CD14-positive monocyte (primary cell): Measurements from ENCODE around the gene EXOC6B. TPM values are rescaled to one million over a fixed set of nuclear protein-coding genes. Genes with fewer than 3 reads are reported as not detected.

Experiments used
- DNase-seq, 3 donors: peaks; one replicate each; pipeline ENCODE4 v3.0.0-alpha.2; 2011 to 2022
- H2AFZ ChIP-seq: 2 replicates; pipeline ENCODE4 v1.6.0; 2012; ENCODE audit warnings: mild to moderate bottlenecking, low read depth, low read length, inconsistent platforms; ENCODE audit not compliant: insufficient read depth, poor library complexity, severe bottlenecking
- H3K27ac ChIP-seq, 2 donors: 1 replicate in 1 of 2; 2 replicates in 1 of 2; pipeline ENCODE4 v1.5.1; 2012 to 2013; ENCODE audit warnings: low read length in 2 of 2, control low read depth in 1 of 2, inconsistent platforms in 1 of 2, low read depth in 1 of 2, mild to moderate bottlenecking in 1 of 2
- H3K27me3 ChIP-seq, 2 donors: one replicate each; pipeline versions ENCODE4 v1.6.0 to v1.6.1; 2011 to 2013; ENCODE audit warnings: low read length in 2 of 2; ENCODE audit not compliant: control insufficient read depth in 2 of 2, insufficient read depth in 2 of 2
- H3K36me3 ChIP-seq, 2 donors: replicated peaks in 1 of 2; 1 replicate in 1 of 2; 2 replicates in 1 of 2; pipeline versions ENCODE4 v1.5.1 to v1.6.1; 2012 to 2013; ENCODE audit warnings: low read length in 2 of 2, control low read depth in 1 of 2, inconsistent platforms in 1 of 2, mild to moderate bottlenecking in 1 of 2; ENCODE audit not compliant: insufficient read depth in 2 of 2, control insufficient read depth in 1 of 2
- H3K4me1 ChIP-seq, 2 donors: 1 replicate in 1 of 2; 2 replicates in 1 of 2; pipeline versions ENCODE4 v1.5.1 to v1.6.1; 2012 to 2013; ENCODE audit warnings: low read length in 2 of 2, control low read depth in 1 of 2, inconsistent platforms in 1 of 2, mild to moderate bottlenecking in 1 of 2, moderate library complexity in 1 of 2; ENCODE audit not compliant: insufficient read depth in 2 of 2, control insufficient read depth in 1 of 2
- H3K4me2 ChIP-seq: replicated peaks from 2 replicates; pipeline ENCODE3; 2012; ENCODE audit warnings: low read length, moderate library complexity, mild to moderate bottlenecking; ENCODE audit not compliant: poor library complexity, severe bottlenecking; ENCODE audit errors: extremely low read depth
- H3K4me3 ChIP-seq, 3 experiments: fragments of 200-600 bp in 1 of 3; sonication (generic) in 1 of 3; replicated peaks in 1 of 3; 1 replicate in 2 of 3; 2 replicates in 1 of 3; pipeline ENCODE4 v1.5.1; 2011 to 2013; ENCODE audit warnings: low read length in 3 of 3, mild to moderate bottlenecking in 3 of 3, control low read depth in 2 of 3, low read depth in 2 of 3, inconsistent platforms in 1 of 3, moderate library complexity in 1 of 3
- H3K79me2 ChIP-seq: 2 replicates; pipeline ENCODE4 v1.6.0; 2012; ENCODE audit warnings: mild to moderate bottlenecking, control low read depth, inconsistent platforms, low read length, moderate library complexity; ENCODE audit not compliant: insufficient read depth
- H3K9ac ChIP-seq: 2 replicates; pipeline ENCODE4 v1.6.0; 2017; ENCODE audit warnings: low read length, mild to moderate bottlenecking; ENCODE audit not compliant: insufficient read depth, poor library complexity, severe bottlenecking
- H3K9me3 ChIP-seq, 2 donors: replicated peaks in 1 of 2; 1 replicate in 1 of 2; 2 replicates in 1 of 2; pipeline versions ENCODE4 v1.5.1 to v1.6.1; 2012 to 2013; ENCODE audit warnings: low read length in 2 of 2, control low read depth in 1 of 2; ENCODE audit not compliant: control insufficient read depth in 1 of 2, insufficient read depth in 1 of 2
- H4K20me1 ChIP-seq: 2 replicates; pipeline ENCODE4 v1.6.0; 2012; ENCODE audit warnings: mild to moderate bottlenecking, low read length, control low read depth, moderate library complexity; ENCODE audit not compliant: insufficient read depth
- H3K27ac Mint-ChIP-seq, 7 donors: one replicate each; pipeline ENCODE4 v1.8.0; 2020; ENCODE audit warnings: mild to moderate bottlenecking in 7 of 7, mixed read lengths in 7 of 7, moderate library complexity in 6 of 7, inconsistent platforms in 2 of 7
- H3K27me3 Mint-ChIP-seq, 3 donors: one replicate each; pipeline ENCODE4 v1.8.0; 2021 to 2022; ENCODE audit warnings: low read depth in 3 of 3, mild to moderate bottlenecking in 3 of 3, mixed read lengths in 3 of 3, moderate library complexity in 3 of 3, inconsistent platforms in 1 of 3
- H3K36me3 Mint-ChIP-seq, 2 donors: one replicate each; pipeline ENCODE4 v1.8.0; 2020; ENCODE audit warnings: mixed read lengths in 2 of 2, inconsistent platforms in 1 of 2, mild to moderate bottlenecking in 1 of 2
- H3K4me1 Mint-ChIP-seq: one replicate; pipeline ENCODE4 v1.8.0; 2020; ENCODE audit warnings: mild to moderate bottlenecking, mixed read lengths
- H3K4me3 Mint-ChIP-seq, 2 donors: one replicate each; pipeline ENCODE4 v1.8.0; 2020; ENCODE audit warnings: mild to moderate bottlenecking in 2 of 2, mixed read lengths in 2 of 2, moderate library complexity in 1 of 2
- H3K9me3 Mint-ChIP-seq, 7 donors: one replicate each; pipeline ENCODE4 v1.8.0; 2020 to 2022; ENCODE audit warnings: mixed read lengths in 7 of 7, mild to moderate bottlenecking in 6 of 7, moderate library complexity in 6 of 7, inconsistent platforms in 2 of 7
- CTCF ChIP-seq: fragments of 200-600 bp; IDR thresholded peaks from one replicate; pipeline ENCODE4 v1.8.0; 2022; ENCODE audit warnings: antibody characterized with exemption, mild to moderate bottlenecking
- WGBS: methylation state at CpG from one replicate; pipeline ENCODE4 v1.1.5; 2013; ENCODE audit warnings: missing lambda C conversion rate; ENCODE audit not compliant: insufficient coverage; 5-methylcytosine and 5-hydroxymethylcytosine counted together
- intact Hi-C, 2 donors: fragments of 100-400 bp; cut with micrococcal nuclease; formaldehyde crosslinking; loops; one replicate each; pipeline versions ENCODE4 v1.15.0 to v1.15.1; 2023
- polyA plus RNA-seq, 3 donors: library from polyadenylated mRNA; depleted of rRNA in 1 of 3; unstranded in 2 of 3; stranded (reverse) in 1 of 3; fragments of 300-500 nt in 2 of 3; fragments of >200 nt in 1 of 3; fragmentation: Illumina TruSeq in 2 of 3; gene quantifications; 1 replicate in 2 of 3; 2 replicates in 1 of 3; pipeline ENCODE4 v1.2.3, GENCODE V29; 2012 to 2021

The EXOC6B gene
- polyA plus RNA-seq, 3 donors, result 1.8 to 2.8 (median 2.1) TPM

- Mint-ChIP-seq H3K4me3 (no peak overlapping the region), H3K27me3 (no peaks in the 10 kb centered on the region), H3K27ac (no peak overlapping the region), H3K9me3 (no peaks in the 10 kb centered on the region), H3K36me3 (no peaks in the 10 kb centered on the region), H3K4me1 (no peaks in the 10 kb centered on the region)
- H3K9me3 ChIP-seq, result no peaks in the 10 kb centered on the region
- H3K27ac ChIP-seq, result no peak overlapping the region
- no peaks in the 10 kb centered on the region for H3K36me3 ChIP-seq
- no peak for TF ChIP-seq CTCF
- H3K4me1 ChIP-seq, result no peaks in the 10 kb centered on the region
- intact Hi-C loops, result no loop called here
- no CpG with 5 or more reads among the region's 1 CpG for WGBS
- no peaks in the 10 kb centered on the region for H4K20me1 ChIP-seq
- no peak overlapping the region for H2AFZ ChIP-seq
- no peaks in the 10 kb centered on the region for H3K79me2 ChIP-seq
- H3K4me3 ChIP-seq, result no peak overlapping the region
- H3K4me2 ChIP-seq, result no peak overlapping the region
- no peak for DNase-seq
- no peaks in the 10 kb centered on the region for H3K27me3 ChIP-seq
- H3K9ac ChIP-seq, result no peak overlapping the region
Measured at GRCh38 chr2:72627083-72627482, 198.8 kb downstream of the EXOC6B start.

- no peak overlapping the region for H3K4me3 Mint-ChIP-seq
- Histone ChIP-seq H3K36me3 (no peaks in the 10 kb centered on the region), H2AFZ (no peak overlapping the region), H3K9ac (no peak overlapping the region), H3K4me2 (no peak overlapping the region), H3K27ac (no peak overlapping the region), H3K4me3 (no peak overlapping the region), H3K79me2 (no peaks in the 10 kb centered on the region), H3K27me3 (no peaks in the 10 kb centered on the region), H3K9me3 (no peaks in the 10 kb centered on the region), H4K20me1 (no peaks in the 10 kb centered on the region), H3K4me1 (no peaks in the 10 kb centered on the region)
- DNase-seq, result no peak
- H3K27me3 Mint-ChIP-seq, result no peaks in the 10 kb centered on the region
- intact Hi-C loops, result no loop called here
- peaks cover 0 to 4% (median 0%) of the 10 kb centered on the region in 7 donors for H3K9me3 Mint-ChIP-seq
- TF ChIP-seq CTCF, result no peak
- H3K27ac Mint-ChIP-seq, result no peak overlapping the region
- H3K36me3 Mint-ChIP-seq, result no peaks in the 10 kb centered on the region
- H3K4me1 Mint-ChIP-seq, result no peaks in the 10 kb centered on the region
- no CpG with 5 or more reads among the region's 1 CpG for WGBS
Measured at GRCh38 chr2:72625366-72625765, 200.5 kb downstream of the EXOC6B start.
